GM10847 (cell line): ENCODE data around the gene CFAP99.

ENCODE experiments used
- POLR2A ChIP-seq: IDR thresholded peaks from 2 replicates; pipeline ENCODE4 v1.6.1; 2011; ENCODE audit not compliant: insufficient read length; ENCODE audit errors: extremely low read depth

Gene CFAP99

GRCh38 chr4:2486981-2487380 is 68.2 kb downstream of the CFAP99 start:
- TF ChIP-seq POLR2A: no peak

- no peak for TF ChIP-seq POLR2A
Measured at GRCh38 chr4:2487632-2488031, 68.9 kb downstream of the CFAP99 start.

GRCh38 chr4:2489081-2489805 is 70.5 kb downstream of the CFAP99 start:
- TF ChIP-seq POLR2A: no peak

- TF ChIP-seq POLR2A: no peak
Measured at GRCh38 chr4:2489841-2490552, 71.2 kb downstream of the CFAP99 start.

- TF ChIP-seq POLR2A: no peak
Measured at GRCh38 chr4:2492970-2493369, 74.2 kb downstream of the CFAP99 start.

GRCh38 chr4:2494992-2495391 is 76.2 kb downstream of the CFAP99 start:
- TF ChIP-seq POLR2A: no peak

- no peak for TF ChIP-seq POLR2A
Measured at GRCh38 chr4:2497324-2497723, 78.6 kb downstream of the CFAP99 start.

- TF ChIP-seq POLR2A: no peak
Measured at GRCh38 chr4:2497931-2498330, 79.2 kb downstream of the CFAP99 start.

- TF ChIP-seq POLR2A: no peak
Measured at GRCh38 chr4:2500547-2500946, 81.8 kb downstream of the CFAP99 start.

GRCh38 chr4:2501034-2501594 is 82.4 kb downstream of the CFAP99 start:
- TF ChIP-seq POLR2A: no peak

GRCh38 chr4:2503809-2504208 is 85.1 kb downstream of the CFAP99 start:
- TF ChIP-seq POLR2A: no peak

GRCh38 chr4:2507259-2507658 is 88.5 kb downstream of the CFAP99 start:
- no peak for TF ChIP-seq POLR2A

- no peak for TF ChIP-seq POLR2A
Measured at GRCh38 chr4:2507855-2508254, 89.1 kb downstream of the CFAP99 start.

GRCh38 chr4:2510351-2511259 is 91.8 kb downstream of the CFAP99 start:
- no peak for TF ChIP-seq POLR2A

- TF ChIP-seq POLR2A: no peak
Measured at GRCh38 chr4:2511645-2512131, 92.9 kb downstream of the CFAP99 start.
